22Rv1 (cell line): ENCODE results near the gene HECA.

Source experiments
- CTCF ChIP-seq: fragments of 450-650 bp; IDR thresholded peaks from 2 replicates; pipeline ENCODE4 v1.5.1; 2017; ENCODE audit warnings: mild to moderate bottlenecking
- ZFX ChIP-seq: fragments of 450-650 bp; IDR thresholded peaks from 2 replicates; pipeline ENCODE4 v1.6.1; 2017; ENCODE audit warnings: antibody characterized with exemption, borderline replicate concordance

DNA sequence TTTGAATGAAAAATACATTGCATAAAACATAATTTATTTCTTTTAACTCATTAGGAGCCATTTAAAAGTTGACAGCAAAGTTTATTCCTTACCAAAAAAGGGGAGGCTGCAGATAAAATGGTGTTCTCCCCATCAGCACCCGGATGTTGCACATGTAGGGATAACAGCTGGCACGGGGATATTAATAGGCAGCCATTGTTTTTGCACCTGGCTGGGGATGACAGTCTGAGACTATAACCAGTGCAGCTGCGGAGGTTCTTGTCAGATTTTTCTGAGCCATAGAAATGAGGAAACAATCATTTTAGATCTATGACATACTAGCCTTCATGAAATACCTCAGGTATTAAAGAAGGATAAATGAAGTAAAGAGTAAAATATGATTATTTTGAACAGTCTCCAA is 20.1 kb upstream of the HECA start:
- no peak for TF ChIP-seq CTCF
- no peak for TF ChIP-seq ZFX
